ENCODE results near the gene CD1E. TPM values are rescaled to one million over a fixed set of nuclear protein-coding genes. Genes with fewer than 3 reads are reported as not detected.

CD1E gene
- total and polyA plus RNA-seq, 2 of the 8 experiments (the other 6 are each of a cell fraction or from before 2014, with no cell fraction given): not detected

DNA sequence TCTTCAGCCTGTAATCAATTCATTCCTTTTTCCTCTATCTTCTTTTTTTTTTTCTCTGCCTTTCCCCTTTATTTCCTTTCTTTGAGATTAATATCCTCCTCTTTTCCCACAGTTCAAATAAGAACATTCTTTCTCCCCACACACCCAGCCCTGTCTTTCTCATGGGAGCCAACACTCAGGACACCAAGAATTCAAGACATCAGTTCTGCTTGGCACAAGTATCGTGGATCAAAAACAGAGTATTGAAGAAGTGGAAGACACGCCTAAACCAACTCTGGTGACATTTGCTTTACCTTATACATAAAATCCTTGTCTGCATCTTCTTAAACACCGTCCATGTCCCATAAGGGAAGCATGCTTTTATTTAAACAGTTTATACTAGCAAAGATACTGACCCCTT is 2.9 kb downstream of the CD1E start (continued):
- TF ChIP-seq EZH2 (IDR thresholded peaks at IDR 0.05; ENCODE audit: low read depth, low read length, severe bottlenecking) (no peak), EP300 (IDR thresholded peaks at IDR 0.05; ENCODE audit: borderline replicate concordance in 1 of 2, low read depth in 2 of 2, low read length in 2 of 2) (no peak), GABPA (IDR thresholded peaks at IDR 0.05; ENCODE audit: borderline replicate concordance, insufficient read depth, low read length) (no peak), ZNF274 (IDR thresholded peaks at IDR 0.05; ENCODE audit: borderline replicate concordance, extremely low read depth, low read length) (no peak), HDAC6 (IDR thresholded peaks at IDR 0.05; ENCODE audit: low read depth, low read length) (no peak), JUND (IDR thresholded peaks at IDR 0.05; ENCODE audit: low read length) (no peak), TAF1 (IDR thresholded peaks at IDR 0.05; ENCODE audit: low read depth, low read length) (no peak), RFX5 (IDR thresholded peaks at IDR 0.05; ENCODE audit: borderline replicate concordance, low read depth, low read length) (no peak)

Data from H1 (cell line).